NCI-H510A treated with DMSO at 0.1 percent for 48 hours (cell line): ENCODE data around the gene XAGE3.
"Not testable (repeated sequence)": the region's sequence is repeated elsewhere in the genome, so short reads cannot be mapped to it uniquely, and the experiment has no call there.

Experiments
- DNase-seq: peaks from one replicate; lab custom pipeline; 2025; lab: John Stamatoyannopoulos, UW

The XAGE3 gene

GRCh38 chrX:52843619-52844018, 24.3 kb downstream of the XAGE3 start:
- DNase-seq, result not testable (repeated sequence)

- DNase-seq, result no peak
Observed at GRCh38 chrX:52839137-52839536, 28.7 kb downstream of the XAGE3 start.

GRCh38 chrX:52830551-52830950, 37.3 kb downstream of the XAGE3 start:
- no peak for DNase-seq

GRCh38 chrX:52824608-52825007, 43.3 kb downstream of the XAGE3 start:
- DNase-seq, result no peak

- no peak for DNase-seq
Observed at GRCh38 chrX:52821079-52821760, 46.7 kb downstream of the XAGE3 start.

GRCh38 chrX:52819788-52820187, 48.1 kb downstream of the XAGE3 start:
- no peak for DNase-seq
